NK-92 (cell line): Measurements from ENCODE around the gene ZSWIM4.
"Not testable (repeated sequence)": the region's sequence is repeated elsewhere in the genome, so short reads cannot be mapped to it uniquely, and the experiment has no call there.

Experiments
- DNase-seq: peaks from one replicate; lab custom pipeline; 2025; ENCODE audit not compliant: unreplicated experiment; lab: John Stamatoyannopoulos, UW

Gene ZSWIM4

GRCh38 chr19:13778398-13778797 is 16.8 kb upstream of the ZSWIM4 start:
- DNase-seq: no peak

GRCh38 chr19:13778847-13779246 is 16.4 kb upstream of the ZSWIM4 start:
- DNase-seq: no peak

DNA sequence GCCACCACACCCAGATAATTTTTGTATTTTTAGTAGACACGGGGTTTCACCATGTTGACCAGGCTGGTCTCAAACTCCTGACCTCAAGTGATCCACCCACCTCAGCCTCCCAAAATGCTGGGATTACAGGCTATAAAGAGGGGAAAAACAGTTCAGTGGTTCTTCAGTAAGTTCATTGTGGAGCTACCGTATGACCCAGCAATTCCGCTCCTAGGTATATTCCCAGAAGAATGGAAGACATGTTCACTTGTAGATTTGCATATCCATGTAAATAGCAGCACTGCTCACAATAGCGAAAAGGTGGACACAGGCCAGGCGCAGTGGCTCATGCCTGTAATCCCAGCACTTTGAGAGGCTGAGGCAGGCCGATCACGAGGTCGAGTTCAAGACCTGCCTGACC is 15.4 kb upstream of the ZSWIM4 start:
- not testable (repeated sequence) for DNase-seq

GRCh38 chr19:13781547-13781946 is 13.7 kb upstream of the ZSWIM4 start:
- no peak for DNase-seq

- no peak for DNase-seq
These were observed 12.7 kb upstream of the ZSWIM4 start for GRCh38 chr19:13782537-13782936.

DNA sequence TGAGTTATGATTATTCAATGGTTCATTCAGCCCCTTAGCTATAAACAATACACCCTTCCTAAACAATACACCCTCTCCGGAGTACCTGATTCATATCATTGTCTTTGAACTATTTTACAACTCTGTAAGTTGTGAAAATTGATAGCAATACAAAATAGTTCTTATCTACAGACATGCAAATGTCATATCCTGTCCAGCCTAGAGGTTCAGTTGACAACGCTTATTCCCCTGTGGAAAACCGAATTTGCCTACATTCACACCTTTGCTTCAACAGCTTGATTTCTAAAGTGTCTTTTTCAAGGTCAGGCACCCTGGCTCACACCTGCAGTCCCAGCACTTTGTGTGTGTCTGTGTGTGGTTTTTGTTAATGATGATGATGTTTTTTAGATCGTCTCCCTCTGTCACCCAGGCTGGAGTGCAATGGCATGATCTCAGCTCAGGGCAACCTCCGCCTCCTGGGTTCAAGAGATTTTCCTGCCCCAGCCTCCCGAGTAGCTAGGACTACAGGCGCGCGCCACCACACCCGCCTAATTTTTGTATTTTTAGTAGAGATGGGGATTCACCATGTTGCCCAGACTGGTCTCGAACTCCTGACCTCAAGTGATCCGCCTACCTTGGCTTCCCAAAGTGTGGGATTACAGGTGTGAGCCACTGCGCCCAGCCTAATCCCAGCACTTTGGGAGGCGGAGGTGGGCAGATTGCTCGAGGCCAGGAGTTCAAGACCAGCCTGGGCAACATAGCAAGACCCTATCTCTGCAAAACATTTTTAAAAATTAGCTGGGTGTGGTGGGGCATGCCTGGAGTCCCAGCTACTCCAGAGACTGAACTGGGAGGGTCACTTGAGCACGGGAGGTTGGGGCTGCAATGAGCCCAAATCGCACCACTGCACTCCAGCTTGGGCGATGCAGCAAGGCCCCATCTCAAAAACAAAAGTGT is 11.4 kb upstream of the ZSWIM4 start:
- no peak for DNase-seq

- DNase-seq: no peak
These were observed 10.4 kb upstream of the ZSWIM4 start for GRCh38 chr19:13784731-13785452.

DNA sequence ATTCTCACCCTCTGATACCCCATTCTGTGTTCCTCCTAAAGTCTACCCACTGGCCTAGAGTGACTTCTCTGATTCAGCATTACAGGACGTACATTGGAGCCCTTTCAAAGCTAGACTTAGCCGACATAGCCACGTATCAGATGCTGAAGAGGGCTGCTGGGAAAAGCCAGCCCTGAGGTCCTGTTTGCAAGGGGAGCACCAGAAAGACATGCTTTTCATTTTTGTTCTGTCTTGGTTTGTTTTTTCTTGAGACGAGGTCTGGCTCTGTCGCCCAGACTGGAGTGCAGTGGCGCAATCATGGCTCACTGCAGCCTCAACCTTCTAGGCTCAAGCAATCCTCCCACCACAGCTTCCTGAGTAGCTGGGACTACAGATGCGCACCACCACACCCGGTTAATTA is 6.3 kb upstream of the ZSWIM4 start:
- DNase-seq: no peak

DNA sequence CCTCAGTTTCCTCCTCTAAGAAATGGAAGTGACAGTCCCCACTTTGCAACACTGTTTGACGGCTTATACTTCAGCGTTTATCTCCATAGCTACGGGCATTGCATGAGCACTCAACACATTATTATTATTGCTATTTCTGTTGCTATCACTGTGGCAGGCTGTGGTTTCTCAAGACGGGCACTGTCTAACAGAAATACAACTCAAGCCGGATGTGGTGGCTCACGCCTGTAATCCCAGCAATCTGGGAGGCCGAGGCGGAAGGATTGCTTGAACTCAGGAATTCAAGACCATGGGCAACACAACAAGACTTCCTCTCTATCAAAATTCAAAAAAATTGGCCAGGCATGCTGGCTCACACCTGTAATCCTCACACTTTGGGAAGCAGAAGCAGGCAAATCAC is 4.9 kb upstream of the ZSWIM4 start:
- DNase-seq: no peak

- not testable (repeated sequence) for DNase-seq
These were observed 1.9 kb upstream of the ZSWIM4 start for GRCh38 chr19:13793317-13793716.

- no peak for DNase-seq
These were observed 866 bp upstream of the ZSWIM4 start for GRCh38 chr19:13794398-13794756.

GRCh38 chr19:13795595-13796300 is 505 bp downstream of the ZSWIM4 start:
- DNase-seq: no peak

- no peak for DNase-seq
These were observed 1.2 kb downstream of the ZSWIM4 start for GRCh38 chr19:13796301-13797057.

- no peak for DNase-seq
These were observed 1.8 kb downstream of the ZSWIM4 start for GRCh38 chr19:13797058-13797440.

- no peak for DNase-seq
These were observed 2.6 kb downstream of the ZSWIM4 start for GRCh38 chr19:13797870-13798269.

- DNase-seq: no peak
These were observed 4.4 kb downstream of the ZSWIM4 start for GRCh38 chr19:13799669-13800068.

DNA sequence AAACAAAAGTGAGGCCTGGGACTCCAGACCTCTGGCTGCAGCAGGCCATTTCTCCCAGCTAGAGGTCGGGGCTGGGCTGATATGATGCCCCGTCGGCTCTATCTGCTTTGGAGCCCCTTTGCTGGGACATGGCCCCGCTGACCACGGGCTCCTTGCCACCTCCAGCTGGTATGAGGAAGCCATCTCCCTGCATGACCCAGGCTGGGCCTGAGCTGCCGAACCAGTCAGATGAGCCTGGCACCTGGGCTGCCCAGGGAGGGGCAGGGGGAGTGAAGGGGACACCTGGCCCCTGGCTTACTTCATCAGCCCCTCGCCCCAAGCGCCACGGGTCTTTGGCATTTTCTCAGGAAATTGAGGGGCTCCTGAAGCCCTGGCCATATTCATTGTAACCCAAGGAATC is 7.8 kb downstream of the ZSWIM4 start:
- no peak for DNase-seq

DNA sequence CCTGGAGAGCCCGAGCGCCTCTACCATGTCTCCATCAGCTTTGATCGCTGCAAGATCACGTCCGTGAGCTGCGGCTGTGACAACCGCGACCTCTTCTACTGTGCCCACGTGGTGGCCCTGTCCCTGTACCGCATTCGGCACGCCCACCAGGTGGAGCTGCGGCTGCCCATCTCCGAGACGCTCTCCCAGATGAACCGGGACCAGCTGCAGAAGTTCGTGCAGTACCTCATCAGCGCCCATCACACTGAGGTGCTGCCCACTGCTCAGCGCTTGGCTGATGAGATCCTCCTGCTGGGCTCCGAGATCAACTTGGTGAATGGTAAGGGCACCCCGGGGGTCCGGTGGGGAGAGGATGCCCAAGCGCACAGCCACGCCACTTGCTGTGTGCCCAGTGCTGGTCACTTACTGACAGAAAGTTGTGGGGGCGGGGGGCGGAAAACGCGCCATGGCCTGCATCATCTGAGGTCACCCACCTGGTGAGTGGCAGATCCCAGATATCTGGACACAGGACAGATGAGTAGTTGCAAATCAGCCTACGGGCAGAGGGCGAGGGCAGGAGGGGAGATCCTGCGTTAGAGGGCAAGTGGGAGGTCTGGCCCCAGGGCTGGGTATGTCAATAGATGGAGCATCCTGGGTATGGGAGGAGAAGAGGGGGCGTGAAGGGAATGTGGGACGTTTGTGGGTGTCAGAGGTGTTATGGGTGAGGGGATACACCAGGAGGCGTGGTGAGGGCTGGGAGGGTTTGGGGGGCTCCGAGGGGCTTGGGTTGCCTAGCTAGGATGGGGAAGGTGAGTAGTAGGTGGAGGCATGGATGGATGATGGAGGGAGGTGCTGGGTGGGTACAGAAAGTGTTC is 9.8 kb downstream of the ZSWIM4 start:
- no peak for DNase-seq

DNA sequence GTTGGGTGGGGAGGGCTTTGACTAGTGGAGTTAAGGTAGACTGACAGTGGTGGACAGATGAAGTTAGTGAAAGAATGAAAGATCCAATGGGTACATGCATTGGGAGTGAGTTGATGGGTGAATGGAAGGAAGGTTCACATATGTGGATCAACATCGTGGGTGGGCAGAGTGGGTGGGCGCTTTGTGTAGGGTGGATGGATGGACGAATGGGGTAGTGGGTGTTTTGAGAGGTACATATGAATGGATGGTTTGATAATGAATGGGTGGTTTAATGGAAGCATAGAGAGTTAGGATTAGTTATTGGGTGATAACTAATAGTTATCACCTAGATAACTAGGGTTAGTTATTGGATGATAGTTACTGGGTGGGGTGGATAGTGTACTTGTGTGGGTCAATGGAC is 11.5 kb downstream of the ZSWIM4 start:
- no peak for DNase-seq

GRCh38 chr19:13807421-13808021 is 12.3 kb downstream of the ZSWIM4 start:
- no peak for DNase-seq
